Transverse colon (tissue), 3 donors: Measurements from ENCODE around the gene COL11A2.

Experiments
- POLR2A ChIP-seq: fragments of 450-650 bp; IDR thresholded peaks from one replicate; pipeline ENCODE4 v1.6.1; 2016; ENCODE audit warnings: antibody characterized with exemption, mild to moderate bottlenecking, moderate library complexity
- TF ChIP-seq, protein P1 (sequence below), 5 experiments: fragments of 200-600 bp in 3 of 5; fragments of 450-650 bp in 2 of 5; sonication (generic) in 3 of 5; IDR thresholded peaks; 1 replicate in 2 of 5; 2 replicates in 3 of 5; pipeline ENCODE4 v1.5.1; 2016 to 2017; ENCODE audit warnings: antibody characterized with exemption in 5 of 5, inconsistent platforms in 3 of 5, mild to moderate bottlenecking in 2 of 5, moderate library complexity in 1 of 5

DNA sequence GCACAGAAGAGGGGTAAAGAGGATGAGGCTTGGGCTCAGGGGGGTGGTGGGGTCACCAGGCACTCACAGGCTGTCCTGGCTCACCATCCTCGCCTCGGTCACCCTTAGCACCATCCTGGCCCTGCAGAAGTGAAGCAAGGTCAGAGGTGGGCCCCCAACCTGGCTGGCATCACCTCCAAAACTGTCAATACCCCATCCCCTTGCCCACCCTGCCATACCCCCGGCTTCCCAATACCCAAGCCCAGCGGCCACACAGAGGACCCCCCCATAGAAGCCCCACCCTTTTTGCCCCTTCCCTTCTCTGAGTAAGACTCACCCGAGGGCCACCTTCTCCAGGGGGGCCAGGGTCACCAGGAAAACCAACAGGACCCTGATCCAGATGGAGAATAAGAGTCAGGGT is 23.6 kb downstream of the COL11A2 start:
- TF ChIP-seq, protein P1, sequence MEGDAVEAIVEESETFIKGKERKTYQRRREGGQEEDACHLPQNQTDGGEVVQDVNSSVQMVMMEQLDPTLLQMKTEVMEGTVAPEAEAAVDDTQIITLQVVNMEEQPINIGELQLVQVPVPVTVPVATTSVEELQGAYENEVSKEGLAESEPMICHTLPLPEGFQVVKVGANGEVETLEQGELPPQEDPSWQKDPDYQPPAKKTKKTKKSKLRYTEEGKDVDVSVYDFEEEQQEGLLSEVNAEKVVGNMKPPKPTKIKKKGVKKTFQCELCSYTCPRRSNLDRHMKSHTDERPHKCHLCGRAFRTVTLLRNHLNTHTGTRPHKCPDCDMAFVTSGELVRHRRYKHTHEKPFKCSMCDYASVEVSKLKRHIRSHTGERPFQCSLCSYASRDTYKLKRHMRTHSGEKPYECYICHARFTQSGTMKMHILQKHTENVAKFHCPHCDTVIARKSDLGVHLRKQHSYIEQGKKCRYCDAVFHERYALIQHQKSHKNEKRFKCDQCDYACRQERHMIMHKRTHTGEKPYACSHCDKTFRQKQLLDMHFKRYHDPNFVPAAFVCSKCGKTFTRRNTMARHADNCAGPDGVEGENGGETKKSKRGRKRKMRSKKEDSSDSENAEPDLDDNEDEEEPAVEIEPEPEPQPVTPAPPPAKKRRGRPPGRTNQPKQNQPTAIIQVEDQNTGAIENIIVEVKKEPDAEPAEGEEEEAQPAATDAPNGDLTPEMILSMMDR (IDR thresholded peaks at IDR 0.05) = no peak
- TF ChIP-seq POLR2A = no peak
